Astrocyte (in vitro differentiated cells and primary cell): ENCODE results near the gene HOXA5. TPM values are rescaled to one million over a fixed set of nuclear protein-coding genes. Genes with fewer than 3 reads are reported as not detected.

Experiments used
- DNase-seq: peaks from one replicate; pipeline ENCODE4 v3.0.0-alpha.2; 2010; ENCODE audit warnings: low read depth
- FAIRE-seq: peaks from 2 replicates; lab custom pipeline; 2011; peaks lifted over from hg19 to GRCh38; lab: Jason Lieb, UNC
- H2AFZ ChIP-seq: 2 replicates; pipeline ENCODE4 v1.6.0; 2012; ENCODE audit warnings: low read depth, low read length, inconsistent platforms
- H3K27ac ChIP-seq: 2 replicates; pipeline ENCODE4 v1.5.1; 2011; ENCODE audit warnings: low read depth, low read length, inconsistent platforms
- H3K27me3 ChIP-seq: 2 replicates; pipeline ENCODE4 v1.6.0; 2011; ENCODE audit warnings: low read length, inconsistent platforms; ENCODE audit not compliant: insufficient read depth
- H3K36me3 ChIP-seq: 2 replicates; pipeline ENCODE4 v1.5.1; 2011; ENCODE audit warnings: low read length, inconsistent platforms; ENCODE audit not compliant: insufficient read depth
- H3K4me1 ChIP-seq: 2 replicates; pipeline ENCODE4 v1.5.1; 2011; ENCODE audit warnings: low read length, inconsistent platforms; ENCODE audit not compliant: insufficient read depth
- H3K4me2 ChIP-seq: 2 replicates; pipeline ENCODE4 v1.6.0; 2012; ENCODE audit warnings: low read length, inconsistent platforms
- H3K4me3 ChIP-seq: 2 replicates; pipeline ENCODE4 v1.5.1; 2011; ENCODE audit warnings: low read depth, mild to moderate bottlenecking, low read length, inconsistent platforms; ENCODE audit not compliant: insufficient read depth
- H3K79me2 ChIP-seq: 2 replicates; pipeline ENCODE4 v1.6.0; 2012; ENCODE audit warnings: mild to moderate bottlenecking, low read length, inconsistent platforms; ENCODE audit not compliant: insufficient read depth
- H3K9ac ChIP-seq: 2 replicates; pipeline ENCODE4 v1.6.0; 2012; ENCODE audit warnings: mild to moderate bottlenecking, low read length, inconsistent platforms
- H3K9me3 ChIP-seq: 2 replicates; pipeline ENCODE4 v1.5.1; 2012; ENCODE audit warnings: low read depth, mild to moderate bottlenecking, low read length, inconsistent platforms; ENCODE audit not compliant: insufficient read depth
- H4K20me1 ChIP-seq: 2 replicates; pipeline ENCODE4 v1.6.0; 2012; ENCODE audit warnings: low read length, inconsistent platforms; ENCODE audit not compliant: insufficient read depth
- H3K27ac Mint-ChIP-seq: one replicate; pipeline ENCODE4 v1.8.0; 2021; ENCODE audit warnings: mild to moderate bottlenecking, mixed read lengths; ENCODE audit not compliant: unreplicated experiment
- H3K27me3 Mint-ChIP-seq: one replicate; pipeline ENCODE4 v1.8.0; 2021; ENCODE audit warnings: low read depth, mixed read lengths; ENCODE audit not compliant: unreplicated experiment
- H3K36me3 Mint-ChIP-seq: one replicate; pipeline ENCODE4 v1.8.0; 2021; ENCODE audit warnings: low read depth, mixed read lengths; ENCODE audit not compliant: unreplicated experiment
- H3K4me1 Mint-ChIP-seq: one replicate; pipeline ENCODE4 v1.8.0; 2021; ENCODE audit warnings: low read depth, mixed read lengths; ENCODE audit not compliant: unreplicated experiment
- H3K4me3 Mint-ChIP-seq: one replicate; pipeline ENCODE4 v1.8.0; 2021; ENCODE audit warnings: mild to moderate bottlenecking, moderate library complexity, mixed read lengths; ENCODE audit not compliant: unreplicated experiment
- H3K9me3 Mint-ChIP-seq: one replicate; pipeline ENCODE4 v1.8.0; 2021; ENCODE audit warnings: mild to moderate bottlenecking, mixed read lengths; ENCODE audit not compliant: unreplicated experiment
- CTCF ChIP-seq: IDR thresholded peaks from 2 replicates; pipeline ENCODE4 v1.5.1; 2011; ENCODE audit warnings: low read depth, mild to moderate bottlenecking, inconsistent platforms, low read length, moderate library complexity; ENCODE audit not compliant: insufficient read depth
- EZH2 ChIP-seq: IDR thresholded peaks from 2 replicates; pipeline ENCODE4 v1.6.1; 2012; ENCODE audit warnings: mild to moderate bottlenecking, low read length, inconsistent platforms; ENCODE audit not compliant: insufficient read depth
- total RNA-seq: library from RNA; stranded (reverse); gene quantifications from 2 replicates; pipeline ENCODE4 v1.2.1, GENCODE V29; 2021

HOXA5 gene
- total RNA-seq, 1 donor from 2014 or later: not detected

- TF ChIP-seq CTCF: no peak
- TF ChIP-seq EZH2: peak; percentile 73
- Mint-ChIP-seq H3K4me3 (no peak overlapping the region), H3K9me3 (peaks cover 52% of the 10 kb centered on the region), H3K36me3 (no peaks in the 10 kb centered on the region), H3K4me1 (no peaks in the 10 kb centered on the region), H3K27me3 (peaks cover 84% of the 10 kb centered on the region), H3K27ac (no peak overlapping the region)
- Histone ChIP-seq H3K9me3 (peaks cover 16% of the 10 kb centered on the region), H2AFZ (no peak overlapping the region), H3K4me3 (no peak overlapping the region), H3K4me2 (no peak overlapping the region), H3K79me2 (no peaks in the 10 kb centered on the region), H3K27ac (no peak overlapping the region), H3K4me1 (peaks cover 9% of the 10 kb centered on the region), H3K27me3 (peaks cover 95% of the 10 kb centered on the region), H4K20me1 (no peaks in the 10 kb centered on the region), H3K36me3 (no peaks in the 10 kb centered on the region), H3K9ac (no peak overlapping the region)
- FAIRE-seq: no peak
- DNase-seq: no peak
Observed at GRCh38 chr7:27154901-27155815, 11.7 kb upstream of the HOXA5 start.

GRCh38 chr7:27154369-27154768 lies 10.9 kb upstream of the HOXA5 start:
- Histone ChIP-seq H3K36me3 (no peaks in the 10 kb centered on the region), H3K9me3 (peaks cover 16% of the 10 kb centered on the region), H3K4me1 (peaks cover 9% of the 10 kb centered on the region), H2AFZ (no peak overlapping the region), H3K9ac (no peak overlapping the region), H3K4me3 (no peak overlapping the region), H3K27ac (no peak overlapping the region), H3K79me2 (no peaks in the 10 kb centered on the region), H4K20me1 (no peaks in the 10 kb centered on the region), H3K27me3 (peaks cover 95% of the 10 kb centered on the region), H3K4me2 (no peak overlapping the region)
- peaks cover 84% of the 10 kb centered on the region for H3K27me3 Mint-ChIP-seq
- peak overlapping the region; percentile 47 for H3K27ac Mint-ChIP-seq
- no peaks in the 10 kb centered on the region for H3K4me1 Mint-ChIP-seq
- H3K36me3 Mint-ChIP-seq: no peaks in the 10 kb centered on the region
- H3K4me3 Mint-ChIP-seq: no peak overlapping the region
- peaks cover 52% of the 10 kb centered on the region for H3K9me3 Mint-ChIP-seq
- TF ChIP-seq CTCF (no peak), EZH2 (no peak)
- FAIRE-seq (no peak), DNase-seq (no peak)

DNA sequence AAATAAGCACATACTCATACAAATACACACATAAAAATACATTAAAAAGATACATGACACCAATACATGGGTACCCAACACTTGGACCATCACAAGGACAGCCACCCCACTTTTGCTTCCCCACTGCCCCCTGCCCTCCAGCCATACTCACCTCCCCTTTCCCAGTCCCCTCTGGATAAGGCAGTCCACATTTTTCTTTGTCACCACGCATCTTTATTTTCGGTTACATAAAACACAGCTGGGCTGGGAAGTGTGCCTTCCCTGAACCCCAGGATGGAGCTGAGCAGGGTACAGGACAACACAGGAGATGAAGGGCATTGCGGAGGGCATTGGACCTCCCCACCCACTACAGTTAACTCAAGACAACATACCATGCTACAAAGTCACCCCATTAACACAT lies 10.0 kb upstream of the HOXA5 start:
- no peak for FAIRE-seq
- peaks cover 50% of the 10 kb centered on the region for H3K9me3 Mint-ChIP-seq
- no peak overlapping the region for H3K4me3 ChIP-seq
- peaks cover 19% of the 10 kb centered on the region for H3K9me3 ChIP-seq
- H3K36me3 ChIP-seq: no peaks in the 10 kb centered on the region
- TF ChIP-seq EZH2 (no peak), CTCF (no peak)
- no peaks in the 10 kb centered on the region for H3K4me1 Mint-ChIP-seq
- H3K4me3 Mint-ChIP-seq: no peak overlapping the region
- no peak overlapping the region for H3K27ac ChIP-seq
- no peaks in the 10 kb centered on the region for H3K36me3 Mint-ChIP-seq
- peaks cover 95% of the 10 kb centered on the region for H3K27me3 ChIP-seq
- no peaks in the 10 kb centered on the region for H3K79me2 ChIP-seq
- no peak overlapping the region for H3K4me2 ChIP-seq
- H3K27me3 Mint-ChIP-seq: peaks cover 83% of the 10 kb centered on the region
- no peak overlapping the region for H3K9ac ChIP-seq
- H2AFZ ChIP-seq: no peak overlapping the region
- peak overlapping the region; percentile 53 for H3K27ac Mint-ChIP-seq
- H4K20me1 ChIP-seq: no peaks in the 10 kb centered on the region
- H3K4me1 ChIP-seq: peaks cover 9% of the 10 kb centered on the region
- DNase-seq: no peak
